ENCODE results near the gene RNF2. TPM values are rescaled to one million over a fixed set of nuclear protein-coding genes. Genes with fewer than 3 reads are reported as not detected.

The RNF2 gene
- polyA plus RNA-seq, 1 of the 3 experiments (the other 2 are of a cell fraction): 20.1 TPM

DNA sequence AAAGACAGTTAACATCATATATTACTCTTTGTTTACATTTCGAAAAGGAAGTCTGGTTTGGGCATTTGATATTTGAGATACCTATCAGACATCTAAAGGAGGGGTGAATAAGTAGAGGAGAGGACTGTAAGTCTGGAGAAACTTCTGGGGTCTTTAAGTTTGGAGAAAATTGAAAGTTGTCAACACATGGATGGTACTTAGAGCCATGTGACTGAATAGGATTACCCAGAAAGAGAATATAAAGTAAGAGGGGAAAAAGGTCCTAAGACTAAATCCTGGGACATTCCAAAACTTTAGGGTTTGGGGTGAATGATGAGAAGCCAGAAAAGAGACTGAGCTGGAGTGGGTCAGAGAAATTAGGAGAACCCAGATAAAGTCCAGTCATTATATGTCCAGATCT, 10.1 kb upstream of the RNF2 start:
- Histone ChIP-seq H3K79me2 (ENCODE audit: insufficient read depth) (no peaks in the 10 kb centered on the region), H3F3A (replicated peaks; ENCODE audit: insufficient read depth) (no peaks in the 10 kb centered on the region), H3K36me3 (replicated peaks in 1 of 2; ENCODE audit: control insufficient read depth in 1 of 2, insufficient read depth in 2 of 2, low read length in 1 of 2) (no peaks in the 10 kb centered on the region), H2AFZ (ENCODE audit: low read depth) (no peak overlapping the region), H3K4me3 (ENCODE audit: low read depth in 2 of 2, low read length in 1 of 2) (no peak overlapping the region), H4K20me1 (ENCODE audit: insufficient read depth) (no peaks in the 10 kb centered on the region), H3K27me3 (ENCODE audit: insufficient read depth) (no peaks in the 10 kb centered on the region), H3K9me2 (no peaks in the 10 kb centered on the region), H3K4me2 (no peak overlapping the region), H3K9me3 (no peaks in the 10 kb centered on the region), H3K9ac (no peak overlapping the region), H3K27ac (ENCODE audit: low read depth in 2 of 2, low read length in 1 of 2) (no peak overlapping the region), H3K4me1 (ENCODE audit: control insufficient read depth in 1 of 2, insufficient read depth in 2 of 2, low read depth in 1 of 2, low read length in 1 of 2) (no peaks in the 10 kb centered on the region)
- TF ChIP-seq MEF2A (IDR thresholded peaks at IDR 0.05; ENCODE audit: borderline replicate concordance, low read depth): no peak
- TF ChIP-seq, protein P1, sequence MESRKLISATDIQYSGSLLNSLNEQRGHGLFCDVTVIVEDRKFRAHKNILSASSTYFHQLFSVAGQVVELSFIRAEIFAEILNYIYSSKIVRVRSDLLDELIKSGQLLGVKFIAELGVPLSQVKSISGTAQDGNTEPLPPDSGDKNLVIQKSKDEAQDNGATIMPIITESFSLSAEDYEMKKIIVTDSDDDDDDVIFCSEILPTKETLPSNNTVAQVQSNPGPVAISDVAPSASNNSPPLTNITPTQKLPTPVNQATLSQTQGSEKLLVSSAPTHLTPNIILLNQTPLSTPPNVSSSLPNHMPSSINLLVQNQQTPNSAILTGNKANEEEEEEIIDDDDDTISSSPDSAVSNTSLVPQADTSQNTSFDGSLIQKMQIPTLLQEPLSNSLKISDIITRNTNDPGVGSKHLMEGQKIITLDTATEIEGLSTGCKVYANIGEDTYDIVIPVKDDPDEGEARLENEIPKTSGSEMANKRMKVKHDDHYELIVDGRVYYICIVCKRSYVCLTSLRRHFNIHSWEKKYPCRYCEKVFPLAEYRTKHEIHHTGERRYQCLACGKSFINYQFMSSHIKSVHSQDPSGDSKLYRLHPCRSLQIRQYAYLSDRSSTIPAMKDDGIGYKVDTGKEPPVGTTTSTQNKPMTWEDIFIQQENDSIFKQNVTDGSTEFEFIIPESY (IDR thresholded peaks at IDR 0.05; ENCODE audit: borderline replicate concordance, low read depth): no peak
- TF ChIP-seq FOXM1 (IDR thresholded peaks at IDR 0.05; ENCODE audit: low read depth): no peak
- no peak for TF ChIP-seq TEAD4 (IDR thresholded peaks at IDR 0.05; ENCODE audit: borderline replicate concordance, insufficient read depth)
- TF ChIP-seq, protein P2, sequence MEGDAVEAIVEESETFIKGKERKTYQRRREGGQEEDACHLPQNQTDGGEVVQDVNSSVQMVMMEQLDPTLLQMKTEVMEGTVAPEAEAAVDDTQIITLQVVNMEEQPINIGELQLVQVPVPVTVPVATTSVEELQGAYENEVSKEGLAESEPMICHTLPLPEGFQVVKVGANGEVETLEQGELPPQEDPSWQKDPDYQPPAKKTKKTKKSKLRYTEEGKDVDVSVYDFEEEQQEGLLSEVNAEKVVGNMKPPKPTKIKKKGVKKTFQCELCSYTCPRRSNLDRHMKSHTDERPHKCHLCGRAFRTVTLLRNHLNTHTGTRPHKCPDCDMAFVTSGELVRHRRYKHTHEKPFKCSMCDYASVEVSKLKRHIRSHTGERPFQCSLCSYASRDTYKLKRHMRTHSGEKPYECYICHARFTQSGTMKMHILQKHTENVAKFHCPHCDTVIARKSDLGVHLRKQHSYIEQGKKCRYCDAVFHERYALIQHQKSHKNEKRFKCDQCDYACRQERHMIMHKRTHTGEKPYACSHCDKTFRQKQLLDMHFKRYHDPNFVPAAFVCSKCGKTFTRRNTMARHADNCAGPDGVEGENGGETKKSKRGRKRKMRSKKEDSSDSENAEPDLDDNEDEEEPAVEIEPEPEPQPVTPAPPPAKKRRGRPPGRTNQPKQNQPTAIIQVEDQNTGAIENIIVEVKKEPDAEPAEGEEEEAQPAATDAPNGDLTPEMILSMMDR (IDR thresholded peaks at IDR 0.05): no peak
- no peak for TF ChIP-seq GATA2 (CRISPR knock-in tag; IDR thresholded peaks at IDR 0.05)
- TF ChIP-seq, protein P3, sequence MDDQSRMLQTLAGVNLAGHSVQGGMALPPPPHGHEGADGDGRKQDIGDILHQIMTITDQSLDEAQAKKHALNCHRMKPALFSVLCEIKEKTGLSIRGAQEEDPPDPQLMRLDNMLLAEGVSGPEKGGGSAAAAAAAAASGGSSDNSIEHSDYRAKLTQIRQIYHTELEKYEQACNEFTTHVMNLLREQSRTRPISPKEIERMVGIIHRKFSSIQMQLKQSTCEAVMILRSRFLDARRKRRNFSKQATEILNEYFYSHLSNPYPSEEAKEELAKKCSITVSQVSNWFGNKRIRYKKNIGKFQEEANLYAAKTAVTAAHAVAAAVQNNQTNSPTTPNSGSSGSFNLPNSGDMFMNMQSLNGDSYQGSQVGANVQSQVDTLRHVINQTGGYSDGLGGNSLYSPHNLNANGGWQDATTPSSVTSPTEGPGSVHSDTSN (IDR thresholded peaks at IDR 0.05): no peak
- no peak for TF ChIP-seq YY1 (IDR thresholded peaks at IDR 0.05; ENCODE audit: low read depth)
- TF ChIP-seq, protein P4, sequence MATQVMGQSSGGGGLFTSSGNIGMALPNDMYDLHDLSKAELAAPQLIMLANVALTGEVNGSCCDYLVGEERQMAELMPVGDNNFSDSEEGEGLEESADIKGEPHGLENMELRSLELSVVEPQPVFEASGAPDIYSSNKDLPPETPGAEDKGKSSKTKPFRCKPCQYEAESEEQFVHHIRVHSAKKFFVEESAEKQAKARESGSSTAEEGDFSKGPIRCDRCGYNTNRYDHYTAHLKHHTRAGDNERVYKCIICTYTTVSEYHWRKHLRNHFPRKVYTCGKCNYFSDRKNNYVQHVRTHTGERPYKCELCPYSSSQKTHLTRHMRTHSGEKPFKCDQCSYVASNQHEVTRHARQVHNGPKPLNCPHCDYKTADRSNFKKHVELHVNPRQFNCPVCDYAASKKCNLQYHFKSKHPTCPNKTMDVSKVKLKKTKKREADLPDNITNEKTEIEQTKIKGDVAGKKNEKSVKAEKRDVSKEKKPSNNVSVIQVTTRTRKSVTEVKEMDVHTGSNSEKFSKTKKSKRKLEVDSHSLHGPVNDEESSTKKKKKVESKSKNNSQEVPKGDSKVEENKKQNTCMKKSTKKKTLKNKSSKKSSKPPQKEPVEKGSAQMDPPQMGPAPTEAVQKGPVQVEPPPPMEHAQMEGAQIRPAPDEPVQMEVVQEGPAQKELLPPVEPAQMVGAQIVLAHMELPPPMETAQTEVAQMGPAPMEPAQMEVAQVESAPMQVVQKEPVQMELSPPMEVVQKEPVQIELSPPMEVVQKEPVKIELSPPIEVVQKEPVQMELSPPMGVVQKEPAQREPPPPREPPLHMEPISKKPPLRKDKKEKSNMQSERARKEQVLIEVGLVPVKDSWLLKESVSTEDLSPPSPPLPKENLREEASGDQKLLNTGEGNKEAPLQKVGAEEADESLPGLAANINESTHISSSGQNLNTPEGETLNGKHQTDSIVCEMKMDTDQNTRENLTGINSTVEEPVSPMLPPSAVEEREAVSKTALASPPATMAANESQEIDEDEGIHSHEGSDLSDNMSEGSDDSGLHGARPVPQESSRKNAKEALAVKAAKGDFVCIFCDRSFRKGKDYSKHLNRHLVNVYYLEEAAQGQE (IDR thresholded peaks at IDR 0.05; ENCODE audit: low read depth, low read length): no peak
- TF ChIP-seq FOSL2 (IDR thresholded peaks at IDR 0.05; ENCODE audit: borderline replicate concordance, low read depth): no peak
- no peak for TF ChIP-seq NRF1 (IDR thresholded peaks at IDR 0.05; ENCODE audit: low read depth, low read length)
- TF ChIP-seq EP300 (IDR thresholded peaks at IDR 0.05; ENCODE audit: borderline replicate concordance in 1 of 2, low read depth in 1 of 2, low read length in 1 of 2): no peak
- WGBS (ENCODE audit: low lambda C conversion rate): 38% methylated on average over 1 of the region's 1 CpG
- DNase-seq: no peak
- CTCF ChIA-PET: no interaction called here
- POLR2A ChIA-PET: no interaction called here
